ENCODE results near the gene LATS1.

- TF ChIP-seq SP1 (IDR thresholded peaks at IDR 0.05), result no peak
- TF ChIP-seq RXRA (IDR thresholded peaks at IDR 0.05), result no peak
- no peak for TF ChIP-seq CTCF (IDR thresholded peaks at IDR 0.05; ENCODE audit: low read depth, low read length, missing input control)
- no peak for TF ChIP-seq ATF3 (IDR thresholded peaks at IDR 0.05)
Observed at GRCh38 chr6:149634315-149634714, 83.6 kb downstream of the LATS1 start.
